Endodermal cell (in vitro differentiated cells): ENCODE data around the gene ZIC4. TPM values are rescaled to one million over a fixed set of nuclear protein-coding genes. Genes with fewer than 3 reads are reported as not detected.

Source experiments
- DNase-seq: peaks from one replicate; pipeline ENCODE4 v3.0.0-alpha.2; 2017
- H3K27ac ChIP-seq: 2 replicates; pipeline ENCODE4 v1.5.1; 2013; ENCODE audit warnings: mild to moderate bottlenecking, low read depth, low read length, moderate library complexity
- H3K27me3 ChIP-seq: 2 replicates; pipeline ENCODE4 v1.6.1; 2013; ENCODE audit warnings: mild to moderate bottlenecking, low read length, moderate library complexity; ENCODE audit not compliant: insufficient read depth, control insufficient read depth, poor library complexity, severe bottlenecking
- H3K36me3 ChIP-seq: 2 replicates; pipeline ENCODE4 v1.7.0; 2013; ENCODE audit warnings: mild to moderate bottlenecking, low read length, moderate library complexity; ENCODE audit not compliant: control insufficient read depth, insufficient read depth
- H3K4me1 ChIP-seq: one replicate; pipeline ENCODE4 v1.7.0; 2013; ENCODE audit warnings: low read length; ENCODE audit not compliant: control insufficient read depth, insufficient read depth
- H3K4me3 ChIP-seq: 2 replicates; pipeline ENCODE4 v1.5.1; 2013; ENCODE audit warnings: mild to moderate bottlenecking, low read length, moderate library complexity
- H3K9ac ChIP-seq: 2 replicates; pipeline ENCODE4 v1.6.1; 2013; ENCODE audit warnings: mild to moderate bottlenecking, low read length, moderate library complexity; ENCODE audit not compliant: poor library complexity, severe bottlenecking; ENCODE audit errors: extremely low read depth
- H3K9me3 ChIP-seq: 2 replicates; pipeline ENCODE4 v1.6.1; 2013; ENCODE audit warnings: mild to moderate bottlenecking, low read length, moderate library complexity; ENCODE audit not compliant: control insufficient read depth
- H3K27ac Mint-ChIP-seq: 2 replicates; pipeline ENCODE4 v1.8.0; 2020; ENCODE audit warnings: mixed read lengths
- H3K27me3 Mint-ChIP-seq: 2 replicates; pipeline ENCODE4 v1.8.0; 2021; ENCODE audit warnings: mild to moderate bottlenecking, mixed read lengths; ENCODE audit not compliant: insufficient read depth
- H3K36me3 Mint-ChIP-seq: 2 replicates; pipeline ENCODE4 v1.8.0; 2020; ENCODE audit warnings: low read depth, mixed read lengths
- H3K4me1 Mint-ChIP-seq: 2 replicates; pipeline ENCODE4 v1.8.0; 2020; ENCODE audit warnings: mixed read lengths
- H3K4me3 Mint-ChIP-seq: 2 replicates; pipeline ENCODE4 v1.8.0; 2020; ENCODE audit warnings: mild to moderate bottlenecking, moderate library complexity, mixed read lengths
- H3K9me3 Mint-ChIP-seq: 2 replicates; pipeline ENCODE4 v1.8.0; 2020; ENCODE audit warnings: mild to moderate bottlenecking, mixed read lengths
- CTCF ChIP-seq: fragments of 200-600 bp; sonication (generic); conservative IDR thresholded peaks from 2 replicates; pipeline ENCODE4 v1.5.0; 2021; ENCODE audit warnings: antibody characterized with exemption, mild to moderate bottlenecking
- WGBS, 2 experiments: methylation state at CpG; one replicate each; pipeline versions ENCODE4 v1.1.5 to v1.1.7; 2013; ENCODE audit warnings: missing lambda C conversion rate in 2 of 2, mixed read lengths in 1 of 2; ENCODE audit not compliant: insufficient coverage in 1 of 2, insufficient read length in 1 of 2; 5-methylcytosine and 5-hydroxymethylcytosine counted together
- total RNA-seq, 2 donors: library from RNA; stranded (reverse); fragmentation: NEBNext Ultra II Directional in 1 of 2; extraction: Animal tissue kit (Norgen Biotek cat#: 25700) in 1 of 2; gene quantifications; 2 replicates in 1 of 2; 3 replicates in 1 of 2; pipeline ENCODE4 v1.2.1, GENCODE V29; 2021

The ZIC4 gene
- total RNA-seq, 2 donors from 2014 or later = not detected

- 1 to 2% methylated on average over 25 to 36 of the region's 36 CpGs for WGBS, 2 experiments
- H3K27me3 Mint-ChIP-seq = peaks cover 94% of the 10 kb centered on the region
- no peaks in the 10 kb centered on the region for H3K36me3 Mint-ChIP-seq
- no peak for TF ChIP-seq CTCF
- no peak overlapping the region for H3K27ac Mint-ChIP-seq
- H3K4me1 Mint-ChIP-seq = peaks cover 29% of the 10 kb centered on the region
- Histone ChIP-seq H3K9me3 (no peaks in the 10 kb centered on the region), H3K4me1 (no peaks in the 10 kb centered on the region), H3K27ac (no peak overlapping the region), H3K4me3 (peak overlapping the region; percentile 57), H3K36me3 (no peaks in the 10 kb centered on the region), H3K27me3 (peaks cover 100% of the 10 kb centered on the region), H3K9ac (no peak overlapping the region)
- DNase-seq = peak; percentile 84
- no peaks in the 10 kb centered on the region for H3K9me3 Mint-ChIP-seq
- peak overlapping the region; percentile 43 for H3K4me3 Mint-ChIP-seq
Observed at GRCh38 chr3:147422601-147423536, 16.5 kb upstream of the ZIC4 start.

- Mint-ChIP-seq H3K4me3 (no peak overlapping the region), H3K9me3 (no peaks in the 10 kb centered on the region), H3K4me1 (peaks cover 29% of the 10 kb centered on the region), H3K27me3 (peaks cover 95% of the 10 kb centered on the region), H3K36me3 (no peaks in the 10 kb centered on the region), H3K27ac (no peak overlapping the region)
- 6 to 10% methylated on average over 10 to 15 of the region's 15 CpGs for WGBS, 2 experiments
- H3K27ac ChIP-seq = no peak overlapping the region
- no peak overlapping the region for H3K9ac ChIP-seq
- H3K27me3 ChIP-seq = peaks cover 100% of the 10 kb centered on the region
- no peaks in the 10 kb centered on the region for H3K36me3 ChIP-seq
- H3K4me3 ChIP-seq = no peak overlapping the region
- H3K4me1 ChIP-seq = no peaks in the 10 kb centered on the region
- DNase-seq = peak; percentile 49
- no peaks in the 10 kb centered on the region for H3K9me3 ChIP-seq
- no peak for TF ChIP-seq CTCF
Observed at GRCh38 chr3:147422196-147422595, 15.9 kb upstream of the ZIC4 start.

GRCh38 chr3:147421184-147421912 lies 15.0 kb upstream of the ZIC4 start:
- H3K27me3 ChIP-seq = peaks cover 100% of the 10 kb centered on the region
- DNase-seq = peak; percentile 86
- H3K36me3 ChIP-seq = no peaks in the 10 kb centered on the region
- H3K9me3 ChIP-seq = no peaks in the 10 kb centered on the region
- peak overlapping the region; percentile 73 for H3K4me3 ChIP-seq
- H3K4me3 Mint-ChIP-seq = peak overlapping the region; percentile 53
- no peak overlapping the region for H3K9ac ChIP-seq
- WGBS, 2 experiments = 1 to 2% methylated on average over 16 to 53 of the region's 53 CpGs
- H3K36me3 Mint-ChIP-seq = no peaks in the 10 kb centered on the region
- H3K27ac Mint-ChIP-seq = no peak overlapping the region
- H3K27me3 Mint-ChIP-seq = peaks cover 98% of the 10 kb centered on the region
- H3K4me1 ChIP-seq = no peaks in the 10 kb centered on the region
- H3K9me3 Mint-ChIP-seq = no peaks in the 10 kb centered on the region
- peak; percentile 42 for TF ChIP-seq CTCF
- no peak overlapping the region for H3K27ac ChIP-seq
- H3K4me1 Mint-ChIP-seq = peaks cover 29% of the 10 kb centered on the region
